Measurements from ENCODE around the gene PLEKHF1.
"Not testable (repeated sequence)": the region's sequence is repeated elsewhere in the genome, so short reads cannot be mapped to it uniquely, and the experiment has no call there.

The PLEKHF1 gene

GRCh38 chr19:29704562-29705558 is 39.6 kb downstream of the PLEKHF1 start:
- DNase-seq, result no peak

GRCh38 chr19:29705706-29706105 is 40.4 kb downstream of the PLEKHF1 start:
- DNase-seq, result no peak

GRCh38 chr19:29706635-29707034 is 41.4 kb downstream of the PLEKHF1 start:
- no peak for DNase-seq

GRCh38 chr19:29708554-29709439 is 43.5 kb downstream of the PLEKHF1 start:
- no peak for DNase-seq

GRCh38 chr19:29709440-29709798 is 44.2 kb downstream of the PLEKHF1 start:
- not testable (repeated sequence) for DNase-seq

GRCh38 chr19:29711584-29712132 is 46.4 kb downstream of the PLEKHF1 start:
- no peak for DNase-seq

- DNase-seq, result no peak
These were observed 47.7 kb downstream of the PLEKHF1 start for GRCh38 chr19:29712744-29713516.

- peak in 2 of 4 experiments; percentile 47 to 69 for DNase-seq
These were observed 49.2 kb downstream of the PLEKHF1 start for GRCh38 chr19:29714371-29714952.

GRCh38 chr19:29714953-29715700 is 49.9 kb downstream of the PLEKHF1 start, which contains the start of gene C19orf12:
Gene C19orf12, minus strand, starts transcription at chr19:29715261. Its CDS starts 6,848 bp downstream, at chr19:29708413.
- DNase-seq, result peak in 3 of 4 experiments; percentile 26 to 62 (median 48)

GRCh38 chr19:29715701-29716581 is 50.7 kb downstream of the PLEKHF1 start:
- no peak for DNase-seq

- no peak for DNase-seq
These were observed 51.8 kb downstream of the PLEKHF1 start for GRCh38 chr19:29717051-29717450.

- peak in 1 of 4 experiments; percentile 28 for DNase-seq
These were observed 58.9 kb downstream of the PLEKHF1 start for GRCh38 chr19:29724102-29724641.

- DNase-seq, result no peak
These were observed 59.5 kb downstream of the PLEKHF1 start for GRCh38 chr19:29724746-29725145.

Measured in activated naive CD4-positive, alpha-beta T cell (primary cell).